Measurements from ENCODE around the gene PAPOLA. TPM values are rescaled to one million over a fixed set of nuclear protein-coding genes. Genes with fewer than 3 reads are reported as not detected.

Gene PAPOLA
- total RNA-seq, 6 experiments from 2014 or later, result 68.0 to 102 (median 88.1) TPM

DNA sequence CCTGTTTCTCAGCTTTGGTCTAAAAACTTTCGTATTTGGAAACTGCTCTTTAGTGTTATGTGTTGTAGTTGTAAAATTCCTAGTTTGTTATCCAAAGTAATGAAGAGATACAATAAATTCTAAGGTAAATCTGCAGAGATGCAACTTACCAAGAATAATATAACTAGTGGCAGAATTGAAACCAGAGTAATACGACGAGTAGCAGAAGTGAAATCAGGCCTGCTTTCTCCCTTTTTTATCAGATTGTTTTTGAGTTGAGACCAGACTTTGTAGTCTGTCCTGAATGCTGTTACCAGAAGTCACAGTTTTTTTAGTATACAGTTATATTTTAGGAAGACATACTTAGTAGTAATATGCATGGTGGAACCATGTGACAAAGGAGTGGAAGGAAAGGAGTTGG is 12.5 kb downstream of the PAPOLA start:
- DNase-seq, result no peak
- Histone ChIP-seq H3K4me3 (no peak overlapping the region), H3K27me3 (no peaks in the 10 kb centered on the region), H3K9me3 (no peaks in the 10 kb centered on the region), H3K36me3 (no peaks in the 10 kb centered on the region), H3K27ac (no peak overlapping the region), H3K4me1 (peaks cover 0 to 75% (median 21%) of the 10 kb centered on the region in 4 donors)
- 34% methylated on average over 3 of the region's 3 CpGs for WGBS (ENCODE audit: insufficient coverage, low coverage, low lambda C conversion rate, missing lambda C conversion rate)
- ATAC-seq, result no peak
- TF ChIP-seq POLR2A (IDR thresholded peaks at IDR 0.05), result no peak
- TF ChIP-seq, protein P1, sequence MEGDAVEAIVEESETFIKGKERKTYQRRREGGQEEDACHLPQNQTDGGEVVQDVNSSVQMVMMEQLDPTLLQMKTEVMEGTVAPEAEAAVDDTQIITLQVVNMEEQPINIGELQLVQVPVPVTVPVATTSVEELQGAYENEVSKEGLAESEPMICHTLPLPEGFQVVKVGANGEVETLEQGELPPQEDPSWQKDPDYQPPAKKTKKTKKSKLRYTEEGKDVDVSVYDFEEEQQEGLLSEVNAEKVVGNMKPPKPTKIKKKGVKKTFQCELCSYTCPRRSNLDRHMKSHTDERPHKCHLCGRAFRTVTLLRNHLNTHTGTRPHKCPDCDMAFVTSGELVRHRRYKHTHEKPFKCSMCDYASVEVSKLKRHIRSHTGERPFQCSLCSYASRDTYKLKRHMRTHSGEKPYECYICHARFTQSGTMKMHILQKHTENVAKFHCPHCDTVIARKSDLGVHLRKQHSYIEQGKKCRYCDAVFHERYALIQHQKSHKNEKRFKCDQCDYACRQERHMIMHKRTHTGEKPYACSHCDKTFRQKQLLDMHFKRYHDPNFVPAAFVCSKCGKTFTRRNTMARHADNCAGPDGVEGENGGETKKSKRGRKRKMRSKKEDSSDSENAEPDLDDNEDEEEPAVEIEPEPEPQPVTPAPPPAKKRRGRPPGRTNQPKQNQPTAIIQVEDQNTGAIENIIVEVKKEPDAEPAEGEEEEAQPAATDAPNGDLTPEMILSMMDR (IDR thresholded peaks at IDR 0.05), result no peak
- intact Hi-C loops (cut with DNase I), result no loop called here

DNA sequence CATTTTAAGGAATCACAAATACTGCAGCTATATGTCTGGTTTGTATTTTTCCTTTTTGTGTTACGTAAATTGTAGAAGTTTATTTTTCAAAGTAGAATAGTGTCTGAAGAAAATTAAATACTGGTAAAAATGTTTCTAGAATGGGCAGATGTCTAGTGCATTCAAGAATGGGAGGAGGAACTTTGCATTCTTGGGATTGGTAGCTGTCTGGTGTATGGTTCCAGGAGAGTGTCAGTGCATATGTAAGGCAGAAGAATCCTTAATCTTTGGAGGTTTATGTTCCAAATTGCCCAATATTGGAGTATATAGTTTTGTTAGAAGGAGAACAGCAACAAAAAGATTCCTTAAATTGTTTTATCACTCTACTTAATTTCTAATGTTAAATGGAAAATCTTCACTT is 13.5 kb downstream of the PAPOLA start:
- no peaks in the 10 kb centered on the region for H3K9me3 ChIP-seq
- peaks cover 0 to 3% (median 0%) of the 10 kb centered on the region in 4 donors for H3K36me3 ChIP-seq
- TF ChIP-seq, protein P1 (IDR thresholded peaks at IDR 0.05), result no peak
- TF ChIP-seq POLR2A (IDR thresholded peaks at IDR 0.05), result no peak
- H3K4me3 ChIP-seq, result no peak overlapping the region
- no peak overlapping the region for H3K27ac ChIP-seq
- DNase-seq, result no peak
- intact Hi-C loops (cut with DNase I), result no loop called here
- peaks cover 0 to 69% (median 20%) of the 10 kb centered on the region in 4 donors for H3K4me1 ChIP-seq
- WGBS (ENCODE audit: insufficient coverage, low coverage, low lambda C conversion rate, missing lambda C conversion rate), result 79% methylated on average over 1 of the region's 1 CpG
- no peaks in the 10 kb centered on the region for H3K27me3 ChIP-seq
- no peak for ATAC-seq

DNA sequence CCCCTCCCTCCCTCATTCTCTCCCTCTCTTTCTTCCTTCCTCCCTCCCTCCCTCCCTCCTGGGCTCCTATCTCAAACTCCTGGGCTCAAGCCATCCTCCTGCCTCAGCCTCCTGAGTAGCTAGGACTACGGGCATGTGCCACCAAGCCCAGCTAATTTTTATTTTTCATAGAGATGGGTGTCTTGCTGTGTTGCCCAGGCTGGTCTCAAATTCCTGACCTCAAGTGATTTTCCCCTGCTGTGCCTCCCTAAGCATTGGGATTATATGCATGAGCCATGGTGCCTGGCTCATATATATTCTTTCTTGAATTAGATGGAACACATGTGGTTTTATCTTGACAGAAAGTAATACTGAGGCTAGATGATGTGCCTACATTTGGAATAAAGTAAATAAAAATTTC is 14.2 kb downstream of the PAPOLA start:
- H3K9me3 ChIP-seq, result no peaks in the 10 kb centered on the region
- peaks cover 0 to 64% (median 17%) of the 10 kb centered on the region in 4 donors for H3K4me1 ChIP-seq
- no peak for TF ChIP-seq POLR2A (IDR thresholded peaks at IDR 0.05)
- TF ChIP-seq, protein P1 (IDR thresholded peaks at IDR 0.05), result no peak
- no peaks in the 10 kb centered on the region for H3K27me3 ChIP-seq
- DNase-seq, result no peak
- WGBS (ENCODE audit: insufficient coverage, low coverage, low lambda C conversion rate, missing lambda C conversion rate), result 88% methylated on average over 1 of the region's 1 CpG
- no peak for ATAC-seq
- no peak overlapping the region for H3K27ac ChIP-seq
- peaks cover 0 to 7% (median 2%) of the 10 kb centered on the region in 4 donors for H3K36me3 ChIP-seq
- no peak overlapping the region for H3K4me3 ChIP-seq
- intact Hi-C loops (cut with DNase I), result no loop called here

DNA sequence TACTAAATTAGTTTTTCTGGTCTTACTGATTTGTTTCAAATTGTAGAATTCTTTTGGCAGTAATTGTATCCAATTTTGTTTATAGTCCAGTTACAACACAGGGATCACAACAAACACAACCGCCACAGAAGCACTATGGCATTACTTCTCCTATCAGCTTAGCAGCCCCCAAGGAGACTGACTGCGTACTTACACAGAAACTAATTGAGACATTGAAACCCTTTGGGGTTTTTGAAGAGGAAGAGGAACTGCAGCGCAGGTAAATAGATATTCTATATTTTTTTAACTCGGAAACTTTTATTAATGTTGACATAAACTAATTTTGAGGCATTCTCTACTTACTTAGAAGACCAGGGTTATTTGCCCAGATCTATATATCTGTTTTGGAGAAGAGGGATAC is 17.8 kb downstream of the PAPOLA start:
- WGBS (ENCODE audit: insufficient coverage, low coverage, low lambda C conversion rate, missing lambda C conversion rate), result 63% methylated on average over 4 of the region's 4 CpGs
- Histone ChIP-seq H3K9me3 (no peaks in the 10 kb centered on the region), H3K4me3 (no peak overlapping the region), H3K27me3 (no peaks in the 10 kb centered on the region), H3K27ac (no peak overlapping the region), H3K4me1 (peaks cover 0 to 29% (median 4%) of the 10 kb centered on the region in 4 donors), H3K36me3 (peaks cover 0 to 19% (median 3%) of the 10 kb centered on the region in 4 donors)
- DNase-seq (no peak), ATAC-seq (no peak)
- no peak for TF ChIP-seq POLR2A (IDR thresholded peaks at IDR 0.05)
- TF ChIP-seq, protein P1 (IDR thresholded peaks at IDR 0.05), result no peak
- intact Hi-C loops (cut with DNase I), result no loop called here

DNA sequence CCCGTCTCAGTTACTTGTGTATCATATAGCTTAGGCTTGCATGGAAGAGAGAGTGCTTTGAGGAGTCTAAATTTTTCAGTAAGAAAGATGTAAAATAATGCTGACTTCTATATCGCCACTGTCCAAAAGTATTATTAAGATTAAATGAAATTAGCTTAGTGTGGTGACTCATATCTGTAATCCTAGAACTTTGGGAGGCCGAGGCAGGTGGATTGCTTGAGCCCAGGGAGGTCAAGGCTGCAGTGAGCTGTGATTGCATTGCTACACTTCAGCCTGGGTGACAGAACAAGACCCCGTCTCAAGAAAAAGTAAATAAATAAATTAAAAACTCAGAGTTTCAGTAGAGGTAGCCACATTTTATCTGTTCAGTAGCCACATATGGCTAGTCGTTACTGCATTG is 23.3 kb downstream of the PAPOLA start:
- no peak for DNase-seq
- H3K36me3 ChIP-seq, result peaks cover 0 to 56% (median 15%) of the 10 kb centered on the region in 4 donors

More for the DNA sequence above, 23.3 kb downstream of the PAPOLA start:
- Histone ChIP-seq H3K27me3 (no peaks in the 10 kb centered on the region), H3K27ac (no peak overlapping the region), H3K4me3 (no peak overlapping the region), H3K4me1 (no peaks in the 10 kb centered on the region), H3K9me3 (no peaks in the 10 kb centered on the region)
- no peak for ATAC-seq
- intact Hi-C loops (cut with DNase I), result no loop called here
- WGBS (ENCODE audit: insufficient coverage, low coverage, low lambda C conversion rate, missing lambda C conversion rate), result 91% methylated on average over 4 of the region's 5 CpGs
- no peak for TF ChIP-seq POLR2A (IDR thresholded peaks at IDR 0.05)
- TF ChIP-seq, protein P1 (IDR thresholded peaks at IDR 0.05), result no peak
